IPS-15b (cell line): ENCODE data around the gene RDH5.
A peak's percentile ranks its signal among the peaks of the same experiment; 100 is the strongest.

Experiments used
- H3K27me3 ChIP-seq: one replicate; pipeline ENCODE4 v1.6.1; 2013; ENCODE audit warnings: low read length; ENCODE audit not compliant: control insufficient read depth, insufficient read depth
- H3K36me3 ChIP-seq: one replicate; pipeline ENCODE4 v1.6.1; 2013; ENCODE audit warnings: low read length; ENCODE audit not compliant: control insufficient read depth, insufficient read depth
- H3K4me1 ChIP-seq: one replicate; pipeline ENCODE4 v1.6.1; 2013; ENCODE audit warnings: mild to moderate bottlenecking, low read length; ENCODE audit not compliant: control insufficient read depth, insufficient read depth
- H3K4me3 ChIP-seq: one replicate; pipeline ENCODE4 v1.5.1; 2013; ENCODE audit warnings: low read depth, low read length
- H3K9ac ChIP-seq: one replicate; pipeline ENCODE4 v1.6.1; 2013; ENCODE audit warnings: low read depth, mild to moderate bottlenecking, low read length
- H3K9me3 ChIP-seq: one replicate; pipeline ENCODE4 v1.6.1; 2013; ENCODE audit warnings: mild to moderate bottlenecking, low read length; ENCODE audit not compliant: control insufficient read depth, insufficient read depth

The RDH5 gene

GRCh38 chr12:55720071-55720564 lies at the start of gene RDH5:
RDH5 (plus strand) TSS chr12:55720393; CDS start chr12:55721185, 792 bp downstream.
- Histone ChIP-seq H3K4me3 (no peak within 1 kb of the TSS), H3K4me1 (peaks cover 17% of the 10 kb centered on the region), H3K36me3 (peaks cover 13% of the 10 kb centered on the region), H3K9ac (no peak within 1 kb of the TSS), H3K9me3 (no peaks in the 10 kb centered on the region), H3K27me3 (no peaks in the 10 kb centered on the region)

- H3K9me3 ChIP-seq = no peaks in the 10 kb centered on the region
- H3K36me3 ChIP-seq = no peaks in the 10 kb centered on the region
- H3K9ac ChIP-seq = no peak overlapping the region
- no peaks in the 10 kb centered on the region for H3K4me1 ChIP-seq
- no peak overlapping the region for H3K4me3 ChIP-seq
- H3K27me3 ChIP-seq = no peaks in the 10 kb centered on the region
Observed at GRCh38 chr12:55671746-55672145, 48.4 kb upstream of the RDH5 start.

- no peaks in the 10 kb centered on the region for H3K36me3 ChIP-seq
- H3K9me3 ChIP-seq = no peaks in the 10 kb centered on the region
- H3K27me3 ChIP-seq = no peaks in the 10 kb centered on the region
- H3K9ac ChIP-seq = no peak overlapping the region
- H3K4me3 ChIP-seq = no peak overlapping the region
- no peaks in the 10 kb centered on the region for H3K4me1 ChIP-seq
Observed at GRCh38 chr12:55673638-55674037, 46.6 kb upstream of the RDH5 start.

GRCh38 chr12:55675666-55676065 lies 44.5 kb upstream of the RDH5 start:
- no peaks in the 10 kb centered on the region for H3K4me1 ChIP-seq
- no peaks in the 10 kb centered on the region for H3K27me3 ChIP-seq
- H3K4me3 ChIP-seq = no peak overlapping the region
- no peaks in the 10 kb centered on the region for H3K9me3 ChIP-seq
- no peaks in the 10 kb centered on the region for H3K36me3 ChIP-seq
- H3K9ac ChIP-seq = no peak overlapping the region

DNA sequence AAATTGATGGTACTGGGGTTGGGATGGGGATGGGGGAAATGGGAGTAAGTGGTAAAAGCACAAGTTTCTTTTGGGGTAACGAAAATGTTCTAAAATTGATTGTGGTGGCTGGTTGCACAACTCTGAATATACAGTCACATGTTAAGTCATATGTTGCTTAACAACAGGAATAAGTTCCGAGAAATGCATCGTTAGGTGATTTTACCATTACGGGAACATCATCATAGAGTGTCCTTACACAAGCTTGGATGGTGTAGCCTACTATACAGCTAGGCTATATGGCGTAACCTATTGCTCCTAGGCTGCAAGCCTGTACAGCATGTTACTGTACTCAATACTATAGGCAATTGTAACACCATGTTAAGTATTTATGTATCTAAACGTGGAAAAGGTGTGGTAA lies 43.5 kb upstream of the RDH5 start:
- Histone ChIP-seq H3K9me3 (no peaks in the 10 kb centered on the region), H3K36me3 (no peaks in the 10 kb centered on the region), H3K4me1 (no peaks in the 10 kb centered on the region), H3K4me3 (no peak overlapping the region), H3K9ac (no peak overlapping the region), H3K27me3 (no peaks in the 10 kb centered on the region)

DNA sequence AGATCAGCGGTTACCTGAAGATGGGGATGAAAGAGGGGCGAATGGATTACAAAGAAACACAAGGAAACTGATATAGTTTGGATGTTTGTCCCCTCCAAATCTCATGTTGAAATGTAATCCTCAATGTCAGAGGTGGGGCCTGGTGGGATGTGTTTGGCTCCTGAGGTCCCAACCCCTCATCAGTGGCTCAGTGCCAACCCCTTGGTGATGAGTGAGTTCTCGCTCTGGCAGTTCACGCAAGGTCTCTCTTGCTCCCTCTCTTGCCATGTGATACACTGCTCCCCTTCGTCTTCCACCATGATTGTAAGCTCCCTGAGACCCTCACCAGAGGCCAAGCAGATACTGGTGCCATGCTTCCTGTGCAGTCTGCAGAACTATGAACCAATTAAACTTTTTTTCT lies 40.5 kb upstream of the RDH5 start:
- H3K9ac ChIP-seq = no peak overlapping the region
- H3K9me3 ChIP-seq = no peaks in the 10 kb centered on the region

DNA sequence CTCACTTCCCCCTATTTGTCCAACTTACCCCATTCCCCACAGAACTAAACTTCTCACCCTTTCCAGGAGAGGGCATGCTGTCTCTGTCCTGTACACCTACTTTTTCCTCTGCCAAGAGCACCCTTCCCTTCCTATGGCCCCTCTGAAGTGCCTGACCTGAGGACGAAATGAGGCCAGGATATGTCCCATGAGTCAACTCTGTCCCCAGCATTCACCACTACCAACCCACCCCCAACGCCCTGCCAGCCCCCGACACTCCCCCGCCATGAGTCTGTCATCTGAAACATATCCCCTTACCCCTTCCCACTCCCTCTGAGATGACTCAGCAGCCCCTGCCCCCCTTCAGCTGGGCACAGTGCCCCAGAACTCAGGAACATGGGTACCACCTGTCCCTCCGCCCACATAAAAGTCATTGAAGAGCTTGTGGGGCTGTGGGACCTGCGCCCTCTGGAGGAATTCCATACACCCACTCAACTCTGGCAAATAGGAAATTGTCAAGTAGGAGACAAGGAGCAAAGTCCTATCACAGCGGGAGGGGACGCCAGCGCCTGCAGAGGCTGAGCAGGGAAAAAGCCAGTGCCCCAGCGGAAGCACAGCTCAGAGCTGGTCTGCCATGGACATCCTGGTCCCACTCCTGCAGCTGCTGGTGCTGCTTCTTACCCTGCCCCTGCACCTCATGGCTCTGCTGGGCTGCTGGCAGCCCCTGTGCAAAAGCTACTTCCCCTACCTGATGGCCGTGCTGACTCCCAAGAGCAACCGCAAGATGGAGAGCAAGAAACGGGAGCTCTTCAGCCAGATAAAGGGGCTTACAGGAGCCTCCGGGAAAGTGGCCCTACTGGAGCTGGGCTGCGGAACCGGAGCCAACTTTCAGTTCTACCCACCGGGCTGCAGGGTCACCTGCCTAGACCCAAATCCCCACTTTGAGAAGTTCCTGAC lies 38.8 kb upstream of the RDH5 start:
- H3K9me3 ChIP-seq = no peaks in the 10 kb centered on the region
- peaks cover 5% of the 10 kb centered on the region for H3K36me3 ChIP-seq
- H3K4me1 ChIP-seq = no peaks in the 10 kb centered on the region
- H3K9ac ChIP-seq = no peak overlapping the region
- H3K27me3 ChIP-seq = no peaks in the 10 kb centered on the region
- peak overlapping the region; percentile 43 for H3K4me3 ChIP-seq

More for the DNA sequence above, 40.5 kb upstream of the RDH5 start:
- H3K4me3 ChIP-seq = no peak overlapping the region
- H3K4me1 ChIP-seq = no peaks in the 10 kb centered on the region
- H3K36me3 ChIP-seq = no peaks in the 10 kb centered on the region
- H3K27me3 ChIP-seq = no peaks in the 10 kb centered on the region

DNA sequence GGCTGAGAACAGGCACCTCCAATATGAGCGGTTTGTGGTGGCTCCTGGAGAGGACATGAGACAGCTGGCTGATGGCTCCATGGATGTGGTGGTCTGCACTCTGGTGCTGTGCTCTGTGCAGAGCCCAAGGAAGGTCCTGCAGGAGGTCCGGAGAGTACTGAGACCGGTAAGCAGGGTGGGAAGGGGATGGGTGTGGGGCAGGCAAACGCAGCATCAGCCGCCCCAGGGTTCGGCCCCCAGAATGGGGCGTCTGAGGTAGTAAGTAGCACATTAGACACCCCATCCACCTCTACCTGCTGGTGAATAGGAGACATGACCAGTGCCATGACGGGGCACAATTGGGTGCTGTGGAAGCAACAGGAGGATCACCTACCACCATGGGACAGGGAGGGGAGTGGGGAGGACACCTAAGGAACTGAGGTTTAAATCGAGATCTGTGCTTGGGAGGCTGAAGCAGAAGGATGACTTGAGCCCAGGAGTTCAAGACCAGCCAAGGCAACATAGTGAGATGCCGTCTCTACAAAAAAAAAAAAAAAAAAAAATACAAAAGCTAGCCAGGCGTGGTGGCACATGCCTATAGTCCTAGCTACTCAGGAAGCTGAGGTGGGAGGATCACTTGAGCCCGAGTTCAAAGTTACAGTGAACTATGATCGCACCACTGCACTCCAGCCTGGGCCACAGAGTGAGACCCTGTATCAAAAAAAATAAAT lies 38.0 kb upstream of the RDH5 start:
- peaks cover 8% of the 10 kb centered on the region for H3K36me3 ChIP-seq
- H3K4me3 ChIP-seq = peak overlapping the region; percentile 43
- H3K27me3 ChIP-seq = no peaks in the 10 kb centered on the region
- no peaks in the 10 kb centered on the region for H3K9me3 ChIP-seq
- H3K9ac ChIP-seq = no peak overlapping the region
- H3K4me1 ChIP-seq = no peaks in the 10 kb centered on the region

GRCh38 chr12:55683676-55684075 lies 36.5 kb upstream of the RDH5 start:
- H3K4me3 ChIP-seq = no peak overlapping the region
- H3K9me3 ChIP-seq = no peaks in the 10 kb centered on the region
- no peak overlapping the region for H3K9ac ChIP-seq
- no peaks in the 10 kb centered on the region for H3K4me1 ChIP-seq
- H3K36me3 ChIP-seq = peaks cover 11% of the 10 kb centered on the region
- H3K27me3 ChIP-seq = no peaks in the 10 kb centered on the region

- Histone ChIP-seq H3K9ac (no peak overlapping the region), H3K4me3 (no peak overlapping the region), H3K9me3 (no peaks in the 10 kb centered on the region), H3K4me1 (no peaks in the 10 kb centered on the region), H3K36me3 (peaks cover 13% of the 10 kb centered on the region), H3K27me3 (no peaks in the 10 kb centered on the region)
Observed at GRCh38 chr12:55684761-55685370, 35.3 kb upstream of the RDH5 start.

GRCh38 chr12:55685671-55686070 lies 34.5 kb upstream of the RDH5 start:
- Histone ChIP-seq H3K9me3 (no peaks in the 10 kb centered on the region), H3K36me3 (peaks cover 13% of the 10 kb centered on the region), H3K27me3 (no peaks in the 10 kb centered on the region), H3K9ac (no peak overlapping the region), H3K4me3 (no peak overlapping the region), H3K4me1 (no peaks in the 10 kb centered on the region)
